ENCODE results near the gene SLC6A1. TPM values are rescaled to one million over a fixed set of nuclear protein-coding genes. Genes with fewer than 3 reads are reported as not detected.
"Not testable (repeated sequence)": the region's sequence is repeated elsewhere in the genome, so short reads cannot be mapped to it uniquely, and the experiment has no call there.

The SLC6A1 gene
- total RNA-seq, 1 donor from 2014 or later, result not detected

DNA sequence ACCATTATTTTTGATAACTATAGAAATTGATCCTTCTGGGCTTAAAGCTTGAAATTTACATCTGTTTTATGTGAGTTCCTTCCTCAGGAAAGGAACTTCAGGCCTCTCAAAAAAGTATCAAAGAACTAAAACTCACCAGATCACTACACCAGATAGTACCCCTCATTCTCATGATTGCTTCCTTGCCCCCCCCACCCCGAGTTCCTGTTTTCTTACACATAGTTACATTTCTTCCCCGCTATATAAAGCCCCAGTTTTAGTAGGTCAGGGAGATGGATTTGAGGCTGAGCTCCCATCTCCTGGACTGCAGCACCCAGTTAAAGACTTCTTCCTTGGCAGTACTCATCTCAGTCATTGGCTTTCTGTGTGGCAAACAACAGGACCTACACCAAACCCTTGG, 81.5 kb downstream of the SLC6A1 start:
- H3K27ac Mint-ChIP-seq, result no peak overlapping the region
- intact Hi-C loops (cut with micrococcal nuclease), result no loop called here

DNA sequence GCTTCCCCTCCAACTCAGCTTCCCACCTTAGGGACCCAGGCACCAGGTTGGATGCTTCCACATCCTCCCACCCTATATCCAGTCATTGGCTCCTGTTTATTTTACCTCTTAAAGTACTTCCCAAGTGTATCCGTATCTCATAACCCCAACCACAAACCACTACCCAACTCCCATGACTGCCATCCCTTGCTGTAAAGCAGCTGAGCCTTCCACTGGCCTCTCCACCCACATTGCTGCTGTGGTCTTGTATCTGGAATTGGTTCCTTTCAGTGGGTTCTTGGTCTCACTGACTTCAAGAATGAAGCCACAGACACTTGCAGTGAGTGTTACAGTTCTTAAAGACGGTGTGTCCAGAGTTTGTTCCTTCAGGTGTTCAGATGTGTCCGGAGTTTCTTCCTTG, 81.9 kb downstream of the SLC6A1 start:
- H3K4me1 Mint-ChIP-seq (ENCODE audit: low read depth), result no peaks in the 10 kb centered on the region
- H3K9me3 Mint-ChIP-seq, result no peaks in the 10 kb centered on the region
- H3K36me3 Mint-ChIP-seq (ENCODE audit: low read depth), result no peaks in the 10 kb centered on the region
- intact Hi-C loops (cut with micrococcal nuclease), result no loop called here
- H3K4me3 Mint-ChIP-seq, result no peak overlapping the region
- no peak for DNase-seq (ENCODE audit: low spot score)
- H3K27ac Mint-ChIP-seq, result no peak overlapping the region
- peaks cover 5% of the 10 kb centered on the region for H3K27me3 Mint-ChIP-seq (ENCODE audit: insufficient read depth)

More for the DNA sequence above, 81.5 kb downstream of the SLC6A1 start:
- no peaks in the 10 kb centered on the region for H3K4me1 Mint-ChIP-seq (ENCODE audit: low read depth)
- no peak for DNase-seq (ENCODE audit: low spot score)
- no peaks in the 10 kb centered on the region for H3K9me3 Mint-ChIP-seq
- no peaks in the 10 kb centered on the region for H3K36me3 Mint-ChIP-seq (ENCODE audit: low read depth)
- peaks cover 5% of the 10 kb centered on the region for H3K27me3 Mint-ChIP-seq (ENCODE audit: insufficient read depth)
- H3K4me3 Mint-ChIP-seq, result no peak overlapping the region

DNA sequence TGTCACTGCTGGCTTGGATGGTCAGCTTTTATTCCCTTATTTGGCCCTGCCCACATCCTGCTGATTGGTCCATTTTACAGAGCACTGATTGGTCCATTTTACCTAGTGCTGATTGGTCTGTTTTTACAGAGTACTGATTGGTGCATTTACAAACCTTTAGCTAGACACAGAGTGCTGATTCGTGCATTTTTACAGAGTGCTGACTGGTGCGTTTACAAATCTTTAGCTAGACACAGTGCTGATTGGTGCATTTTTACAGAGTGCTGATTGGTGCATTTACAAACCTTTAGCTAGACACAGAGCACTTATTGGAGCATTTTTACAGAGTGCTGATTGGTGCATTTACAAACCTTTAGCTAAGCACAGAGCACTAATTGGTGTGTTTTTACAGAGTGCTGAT, 82.6 kb downstream of the SLC6A1 start:
- H3K36me3 Mint-ChIP-seq (ENCODE audit: low read depth); H3K4me3 Mint-ChIP-seq; H3K27ac Mint-ChIP-seq; H3K27me3 Mint-ChIP-seq (ENCODE audit: insufficient read depth); H3K4me1 Mint-ChIP-seq (ENCODE audit: low read depth); H3K9me3 Mint-ChIP-seq; intact Hi-C loops (cut with micrococcal nuclease); DNase-seq (ENCODE audit: low spot score): not testable (repeated sequence)

DNA sequence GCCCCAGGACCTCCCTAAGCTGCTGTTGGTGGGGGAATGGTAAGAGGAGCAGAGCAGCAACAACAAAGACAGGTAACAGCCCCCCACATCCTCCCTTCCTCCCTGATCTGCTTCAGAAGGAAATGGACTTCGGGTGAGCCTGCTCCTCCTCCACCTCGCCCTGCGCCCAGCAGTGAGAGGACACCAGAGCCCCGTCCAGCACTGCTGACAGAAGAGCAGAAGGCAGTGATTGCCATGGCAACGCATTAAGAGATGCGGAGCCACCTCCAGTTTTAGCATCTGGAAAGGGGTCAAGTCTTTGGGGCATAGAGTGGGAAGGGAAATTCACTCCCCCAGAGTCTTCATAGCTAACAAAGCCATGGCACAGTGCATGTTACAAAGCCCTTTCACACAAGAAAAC, 84.2 kb downstream of the SLC6A1 start:
- H3K9me3 Mint-ChIP-seq, result peaks cover 2% of the 10 kb centered on the region
- H3K27me3 Mint-ChIP-seq (ENCODE audit: insufficient read depth), result peaks cover 5% of the 10 kb centered on the region
- DNase-seq (ENCODE audit: low spot score), result no peak
- H3K4me1 Mint-ChIP-seq (ENCODE audit: low read depth), result no peaks in the 10 kb centered on the region
- intact Hi-C loops (cut with micrococcal nuclease), result no loop called here
- no peak overlapping the region for H3K4me3 Mint-ChIP-seq
- no peaks in the 10 kb centered on the region for H3K36me3 Mint-ChIP-seq (ENCODE audit: low read depth)
- no peak overlapping the region for H3K27ac Mint-ChIP-seq

DNA sequence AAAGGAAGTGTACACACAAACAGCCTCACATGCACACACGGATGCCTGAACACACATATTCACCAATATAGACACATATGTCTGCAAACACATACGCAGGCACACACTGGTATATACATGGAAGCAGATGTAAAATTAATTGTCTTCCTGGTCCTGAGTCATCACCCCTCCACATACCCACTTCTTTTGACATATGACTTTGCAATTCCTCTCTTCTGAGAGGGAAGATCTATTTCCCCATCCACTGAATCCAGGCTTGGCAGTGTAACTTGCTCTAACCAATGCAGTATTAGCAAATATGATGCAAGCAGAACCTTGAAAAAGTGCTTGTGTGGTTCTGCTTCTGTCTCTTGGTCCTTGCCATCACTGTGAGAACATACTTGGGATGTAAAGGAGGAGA, 84.9 kb downstream of the SLC6A1 start:
- DNase-seq (ENCODE audit: low spot score), result no peak
- H3K27me3 Mint-ChIP-seq (ENCODE audit: insufficient read depth), result peaks cover 5% of the 10 kb centered on the region
- H3K4me1 Mint-ChIP-seq (ENCODE audit: low read depth), result no peaks in the 10 kb centered on the region
- peaks cover 3% of the 10 kb centered on the region for H3K9me3 Mint-ChIP-seq
- H3K36me3 Mint-ChIP-seq (ENCODE audit: low read depth), result no peaks in the 10 kb centered on the region
- intact Hi-C loops (cut with micrococcal nuclease), result no loop called here
- no peak overlapping the region for H3K27ac Mint-ChIP-seq
- H3K4me3 Mint-ChIP-seq, result no peak overlapping the region

DNA sequence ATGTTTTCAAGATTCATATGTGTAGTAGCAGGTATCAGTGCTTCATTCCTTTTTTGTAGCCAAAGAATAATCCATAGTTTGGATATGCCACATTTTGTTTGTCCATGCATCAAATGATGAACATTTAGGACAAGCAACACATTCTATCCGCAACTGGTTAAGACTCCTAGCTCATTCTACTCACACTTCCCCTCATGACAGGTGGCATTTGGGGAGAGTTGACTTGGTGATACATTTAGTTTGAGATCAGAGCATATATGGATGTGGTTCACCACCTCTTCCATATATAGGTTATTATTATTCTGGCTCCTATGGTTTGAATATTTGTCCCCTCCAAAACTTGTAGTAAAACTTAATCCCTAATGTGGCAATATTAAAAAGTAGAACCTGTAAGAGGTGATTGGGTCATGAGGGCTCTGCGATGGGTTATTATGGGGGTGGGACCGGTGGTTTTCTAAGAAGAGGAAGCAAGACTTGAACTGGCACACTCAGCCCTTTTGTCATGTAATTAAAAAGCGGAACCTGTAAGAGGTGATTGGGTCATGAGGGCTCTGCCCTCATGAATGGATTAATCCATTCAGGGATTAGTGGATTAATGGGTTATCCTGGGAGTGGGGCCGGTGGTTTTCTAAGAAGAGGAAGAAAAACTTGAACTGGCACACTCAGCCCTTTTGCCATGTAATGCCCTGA, 86.4 kb downstream of the SLC6A1 start:
- H3K27ac Mint-ChIP-seq, result no peak overlapping the region
- no peak for DNase-seq (ENCODE audit: low spot score)
- no peaks in the 10 kb centered on the region for H3K4me1 Mint-ChIP-seq (ENCODE audit: low read depth)
- H3K36me3 Mint-ChIP-seq (ENCODE audit: low read depth), result no peaks in the 10 kb centered on the region
- H3K4me3 Mint-ChIP-seq, result no peak overlapping the region
- intact Hi-C loops (cut with micrococcal nuclease), result no loop called here
- peaks cover 3% of the 10 kb centered on the region for H3K9me3 Mint-ChIP-seq
- peaks cover 5% of the 10 kb centered on the region for H3K27me3 Mint-ChIP-seq (ENCODE audit: insufficient read depth)

DNA sequence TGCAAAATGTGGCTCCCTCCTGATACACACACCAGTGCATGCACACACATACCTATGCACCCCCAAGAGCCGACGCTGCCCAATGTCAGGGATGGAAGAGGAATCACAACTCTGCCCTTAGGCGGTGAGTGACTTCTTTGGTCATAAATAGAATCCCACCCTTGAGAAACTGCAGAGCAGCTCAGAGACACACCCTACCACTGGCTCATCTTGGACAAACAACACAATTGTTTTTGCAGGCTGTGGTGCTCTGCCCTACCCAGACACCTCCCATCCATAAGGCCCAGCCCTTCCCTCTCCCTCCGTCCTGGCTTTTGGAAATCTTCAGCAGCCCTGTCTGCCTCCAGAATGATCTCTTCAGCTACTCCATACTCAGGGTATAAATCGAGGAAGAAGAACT, 87.9 kb downstream of the SLC6A1 start:
- Mint-ChIP-seq H3K36me3 (ENCODE audit: low read depth) (no peaks in the 10 kb centered on the region), H3K9me3 (peaks cover 3% of the 10 kb centered on the region), H3K27ac (no peak overlapping the region), H3K4me1 (ENCODE audit: low read depth) (no peaks in the 10 kb centered on the region), H3K4me3 (no peak overlapping the region), H3K27me3 (ENCODE audit: insufficient read depth) (peaks cover 3% of the 10 kb centered on the region)
- no peak for DNase-seq (ENCODE audit: low spot score)
- intact Hi-C loops (cut with micrococcal nuclease), result no loop called here

DNA sequence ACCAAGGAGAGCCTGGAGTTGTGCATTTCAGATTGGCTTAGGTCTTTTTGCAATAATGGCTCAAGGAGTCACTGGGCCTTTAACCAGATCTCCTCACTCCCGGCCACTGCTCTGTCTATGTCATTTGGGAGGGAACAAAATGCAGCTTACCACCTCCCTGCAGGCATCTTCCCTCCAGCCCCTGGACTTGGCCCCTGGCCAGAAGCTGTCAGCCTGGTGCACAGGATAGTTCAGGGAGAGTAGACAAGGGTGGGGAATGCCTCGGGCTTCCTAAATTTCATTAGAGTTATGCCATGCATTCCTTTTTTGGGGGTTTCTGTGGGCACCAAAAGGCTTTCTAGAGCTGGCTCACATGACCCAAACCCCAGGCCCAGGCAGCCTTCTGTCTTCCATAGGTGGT, 91.5 kb downstream of the SLC6A1 start:
- no peak overlapping the region for H3K4me3 Mint-ChIP-seq
- no peaks in the 10 kb centered on the region for H3K4me1 Mint-ChIP-seq (ENCODE audit: low read depth)
- H3K36me3 Mint-ChIP-seq (ENCODE audit: low read depth), result no peaks in the 10 kb centered on the region
- DNase-seq (ENCODE audit: low spot score), result no peak
- peaks cover 3% of the 10 kb centered on the region for H3K9me3 Mint-ChIP-seq
- H3K27ac Mint-ChIP-seq, result no peak overlapping the region
- intact Hi-C loops (cut with micrococcal nuclease), result no loop called here
- H3K27me3 Mint-ChIP-seq (ENCODE audit: insufficient read depth), result peaks cover 6% of the 10 kb centered on the region

DNA sequence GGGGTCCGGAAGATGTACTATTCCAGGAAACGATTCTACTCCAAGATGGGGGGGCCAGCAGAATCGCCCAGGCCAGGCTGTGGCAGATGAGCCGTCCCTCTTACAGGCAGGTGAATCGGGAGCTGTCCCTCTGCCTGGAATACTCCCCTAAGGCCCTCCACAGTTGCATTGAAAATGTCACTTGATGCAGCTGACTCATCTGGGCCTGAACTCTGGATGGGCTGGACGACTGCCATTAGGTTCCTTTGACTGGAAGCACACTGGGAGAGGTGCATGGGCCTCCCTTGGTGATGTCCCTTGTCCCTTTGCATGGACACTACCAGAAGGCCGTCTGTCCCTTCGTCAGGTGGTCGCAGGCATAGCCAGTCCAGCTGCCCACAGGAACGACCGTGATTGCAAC, 92.1 kb downstream of the SLC6A1 start:
- Mint-ChIP-seq H3K36me3 (ENCODE audit: low read depth) (no peaks in the 10 kb centered on the region), H3K4me1 (ENCODE audit: low read depth) (no peaks in the 10 kb centered on the region), H3K4me3 (no peak overlapping the region), H3K27me3 (ENCODE audit: insufficient read depth) (peaks cover 8% of the 10 kb centered on the region), H3K9me3 (peaks cover 3% of the 10 kb centered on the region), H3K27ac (no peak overlapping the region)
- no peak for DNase-seq (ENCODE audit: low spot score)
- intact Hi-C loops (cut with micrococcal nuclease), result no loop called here

DNA sequence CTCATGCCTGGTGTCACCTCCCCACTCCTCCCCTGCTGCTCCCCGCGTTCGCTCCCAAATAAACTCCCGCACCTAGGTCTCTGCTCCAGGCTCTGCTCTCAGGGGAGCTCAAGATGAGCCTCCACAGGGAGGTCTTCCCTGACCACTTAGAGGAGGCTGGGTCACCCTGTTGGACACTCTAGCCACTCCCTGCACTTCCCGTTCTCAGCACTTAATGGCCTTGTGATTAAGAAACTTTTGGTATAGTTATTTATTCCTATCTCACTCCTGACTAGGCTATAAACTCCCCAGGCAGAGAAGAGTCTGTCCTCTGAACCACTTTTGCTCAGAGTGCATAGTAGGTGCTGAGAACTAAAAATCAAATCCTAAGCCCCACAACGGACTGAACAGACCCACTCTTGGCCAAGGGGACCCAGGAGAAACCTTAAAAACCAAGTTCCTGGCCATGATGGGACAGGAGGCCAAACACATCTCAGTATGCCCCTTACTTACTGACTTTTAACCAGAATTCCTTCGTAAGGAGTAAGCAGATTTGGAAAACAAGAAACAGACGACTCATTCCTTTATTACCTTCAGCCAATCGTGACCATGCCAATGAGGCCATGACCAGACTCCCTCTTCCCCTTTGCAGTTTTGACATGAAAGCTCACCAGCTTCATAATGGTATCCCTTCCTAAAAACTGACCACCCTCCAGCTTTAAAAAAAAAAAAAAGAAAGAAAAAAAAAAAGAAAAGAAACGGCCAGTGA, 92.7 kb downstream of the SLC6A1 start:
- DNase-seq (ENCODE audit: low spot score), result no peak
- Mint-ChIP-seq H3K36me3 (ENCODE audit: low read depth) (no peaks in the 10 kb centered on the region), H3K27me3 (ENCODE audit: insufficient read depth) (peaks cover 8% of the 10 kb centered on the region), H3K27ac (no peak overlapping the region), H3K9me3 (peaks cover 3% of the 10 kb centered on the region), H3K4me1 (ENCODE audit: low read depth) (no peaks in the 10 kb centered on the region), H3K4me3 (no peak overlapping the region)
- intact Hi-C loops (cut with micrococcal nuclease), result no loop called here

DNA sequence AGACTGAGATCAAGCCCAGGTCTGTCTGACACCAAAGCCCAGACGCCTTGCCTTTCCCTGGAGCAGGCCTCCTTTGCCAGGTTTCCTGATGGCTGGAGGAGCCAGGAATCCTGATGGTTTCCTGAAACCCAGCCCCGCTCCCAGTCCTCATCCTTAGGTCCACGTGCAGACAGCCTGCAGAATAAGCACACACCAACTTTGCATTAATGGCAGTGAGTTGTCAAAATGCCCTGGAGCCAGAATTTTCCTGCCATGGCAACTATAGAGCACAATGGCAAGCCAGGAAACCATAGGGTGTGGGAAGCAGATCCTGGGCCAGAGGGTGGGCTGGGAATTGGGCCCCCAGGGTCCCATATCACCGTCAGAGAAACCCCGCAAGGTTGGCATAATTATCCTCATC, 94.3 kb downstream of the SLC6A1 start:
- Mint-ChIP-seq H3K27ac (no peak overlapping the region), H3K4me3 (no peak overlapping the region), H3K9me3 (peaks cover under 1% of the 10 kb centered on the region), H3K4me1 (ENCODE audit: low read depth) (no peaks in the 10 kb centered on the region), H3K36me3 (ENCODE audit: low read depth) (no peaks in the 10 kb centered on the region), H3K27me3 (ENCODE audit: insufficient read depth) (peaks cover 8% of the 10 kb centered on the region)
- intact Hi-C loops (cut with micrococcal nuclease), result no loop called here
- DNase-seq (ENCODE audit: low spot score), result no peak

DNA sequence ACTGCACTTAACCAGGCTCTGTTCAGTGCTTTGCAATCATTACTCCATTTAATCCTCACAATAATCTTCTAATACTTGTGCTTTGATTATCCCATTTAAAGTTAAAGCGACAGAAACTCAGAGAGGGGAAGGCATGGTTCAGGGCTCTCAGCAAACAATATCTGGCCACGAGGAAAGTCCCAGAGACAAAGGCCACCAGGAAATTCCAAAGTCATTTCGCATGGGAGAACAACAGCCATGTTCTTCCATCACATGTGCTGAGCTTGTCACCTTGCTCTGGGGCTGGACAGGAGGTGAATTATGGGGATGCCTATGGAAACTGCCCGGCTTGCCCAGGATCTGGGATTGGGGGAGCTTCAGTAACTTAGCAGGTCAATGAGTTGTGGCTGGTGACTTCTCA, 95.5 kb downstream of the SLC6A1 start:
- no peaks in the 10 kb centered on the region for H3K9me3 Mint-ChIP-seq
- no peak for DNase-seq (ENCODE audit: low spot score)
- intact Hi-C loops (cut with micrococcal nuclease), result no loop called here
- H3K36me3 Mint-ChIP-seq (ENCODE audit: low read depth), result no peaks in the 10 kb centered on the region
- H3K4me3 Mint-ChIP-seq, result no peak overlapping the region
- H3K27me3 Mint-ChIP-seq (ENCODE audit: insufficient read depth), result peaks cover 8% of the 10 kb centered on the region
- H3K4me1 Mint-ChIP-seq (ENCODE audit: low read depth), result no peaks in the 10 kb centered on the region
- no peak overlapping the region for H3K27ac Mint-ChIP-seq

DNA sequence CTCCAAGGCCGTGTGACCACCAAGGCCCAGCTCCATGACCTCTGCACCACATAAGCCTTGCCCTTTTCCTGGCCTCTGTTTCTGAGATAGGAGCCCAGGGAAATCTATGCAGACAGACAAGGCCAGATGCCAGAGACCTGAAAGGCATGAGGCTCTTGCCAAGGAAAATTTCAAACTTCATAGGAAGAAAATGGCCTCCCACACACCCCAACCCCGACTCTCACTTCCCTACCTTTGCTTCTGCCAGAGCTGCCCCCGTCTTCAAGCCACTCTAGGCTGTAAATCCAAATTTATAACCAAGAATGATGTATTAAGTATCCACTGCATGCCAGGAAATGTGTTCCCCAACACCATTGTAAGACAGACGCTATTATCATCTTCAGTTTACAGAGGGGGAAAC, 96.3 kb downstream of the SLC6A1 start:
- DNase-seq (ENCODE audit: low spot score), result no peak

More for the DNA sequence above, 96.3 kb downstream of the SLC6A1 start:
- no peaks in the 10 kb centered on the region for H3K9me3 Mint-ChIP-seq
- no peak overlapping the region for H3K4me3 Mint-ChIP-seq
- intact Hi-C loops (cut with micrococcal nuclease), result no loop called here
- H3K27ac Mint-ChIP-seq, result no peak overlapping the region
- H3K4me1 Mint-ChIP-seq (ENCODE audit: low read depth), result no peaks in the 10 kb centered on the region
- H3K36me3 Mint-ChIP-seq (ENCODE audit: low read depth), result no peaks in the 10 kb centered on the region
- H3K27me3 Mint-ChIP-seq (ENCODE audit: insufficient read depth), result peaks cover 8% of the 10 kb centered on the region
